Esophagus muscularis mucosa (tissue), 4 donors: ENCODE measurements around the gene FAM110D. TPM values are rescaled to one million over a fixed set of nuclear protein-coding genes. Genes with fewer than 3 reads are reported as not detected.
A peak's percentile ranks its signal among the peaks of the same experiment; 100 is the strongest.

Experiments
- DNase-seq: peaks from one replicate; pipeline ENCODE4 v3.0.0-alpha.2; 2017; ENCODE audit errors: extremely low spot score
- H3K27ac ChIP-seq, 4 donors: fragments of 200-600 bp; sonication (generic); replicated peaks in 1 of 4; 1 replicate in 3 of 4; 2 replicates in 1 of 4; pipeline ENCODE4 v1.5.1; 2016 to 2019; ENCODE audit warnings: mild to moderate bottlenecking in 1 of 4
- H3K27me3 ChIP-seq, 4 donors: fragments of 200-600 bp; sonication (generic); one replicate each; pipeline versions ENCODE4 v1.5.1 to v1.6.0; 2016 to 2019
- H3K36me3 ChIP-seq, 4 donors: fragments of 200-600 bp; sonication (generic); one replicate each; pipeline ENCODE4 v1.5.1; 2016 to 2019
- H3K4me1 ChIP-seq, 4 donors: fragments of 200-600 bp; sonication (generic); one replicate each; pipeline ENCODE4 v1.5.1; 2016 to 2019
- H3K4me3 ChIP-seq, 4 donors: fragments of 200-600 bp; sonication (generic); 1 replicate in 2 of 4; 2 replicates in 2 of 4; pipeline ENCODE4 v1.5.1; 2016 to 2019; ENCODE audit warnings: mild to moderate bottlenecking in 4 of 4, moderate library complexity in 1 of 4
- H3K9me3 ChIP-seq, 4 donors: fragments of 200-600 bp; sonication (generic); 1 replicate in 3 of 4; 2 replicates in 1 of 4; pipeline ENCODE4 v1.5.1; 2016 to 2019
- CTCF ChIP-seq, 3 experiments: fragments of 200-600 bp in 2 of 3; fragments of 450-650 bp in 1 of 3; sonication (generic) in 2 of 3; IDR thresholded peaks; one replicate each; pipeline ENCODE4 v1.5.1; 2017 to 2019; ENCODE audit warnings: antibody characterized with exemption in 3 of 3, mild to moderate bottlenecking in 2 of 3, moderate library complexity in 1 of 3
- EP300 ChIP-seq: sonication (generic); formaldehyde crosslinking; IDR thresholded peaks from one replicate; pipeline ENCODE4 v1.6.1; 2017; ENCODE audit warnings: antibody characterized with exemption
- POLR2A ChIP-seq: fragments of 450-650 bp; IDR thresholded peaks from one replicate; pipeline ENCODE4 v1.6.1; 2017; ENCODE audit warnings: antibody characterized with exemption, moderate library complexity, mild to moderate bottlenecking, low read depth
- POLR2AphosphoS5 ChIP-seq, 2 donors: sonication (generic); formaldehyde crosslinking; IDR thresholded peaks; one replicate each; pipeline ENCODE4 v1.6.1; 2017; ENCODE audit warnings: antibody characterized with exemption in 2 of 2
- WGBS: methylation state at CpG from one replicate; pipeline ENCODE4 v1.1.5; 2018; 5-methylcytosine and 5-hydroxymethylcytosine counted together
- intact Hi-C: fragments of 100-400 bp; cut with DNase I; formaldehyde crosslinking; loops from one replicate; pipeline ENCODE4 v1.15.1; 2023
- total RNA-seq, 4 donors: library from RNA; depleted of rRNA; stranded (reverse); fragments of >200 nt; gene quantifications; one replicate each; pipeline versions ENCODE4 v1.1.0 to v1.2.1, GENCODE V29; 2016

FAM110D gene
- total RNA-seq, 4 donors from 2014 or later: 2.9 to 17.9 (median 11.6) TPM

GRCh38 chr1:26171084-26172072 lies 12.5 kb downstream of the FAM110D start, which contains the start of gene ZNF593OS:
TSS of gene ZNF593OS (minus strand) at chr1:26171832. CDS start at chr1:26171661, 171 bp downstream.
- 92% methylated on average over 32 of the region's 34 CpGs for WGBS
- Histone ChIP-seq H3K4me1 (peaks cover 19 to 28% (median 24%) of the 10 kb centered on the region in 4 donors), H3K27me3 (no peaks in the 10 kb centered on the region), H3K27ac (no peak within 1 kb of the TSS), H3K9me3 (no peaks in the 10 kb centered on the region), H3K36me3 (peaks cover 0 to 12% (median 7%) of the 10 kb centered on the region in 4 donors), H3K4me3 (peak within 1 kb of the TSS; percentile 74 to 97 (median 91))
- TF ChIP-seq POLR2A (no peak), CTCF (IDR thresholded peaks at IDR 0.05) (no peak), POLR2AphosphoS5 (IDR thresholded peaks at IDR 0.05) (no peak), EP300 (no peak)
- DNase-seq: no peak
- intact Hi-C loops: loop anchor here (2.0 to 5.0 kb wide), 2 partner anchors 63 to 151 kb away; partner anchors contain the start of gene CEP85

- no peaks in the 10 kb centered on the region for H3K27me3 ChIP-seq
- no peaks in the 10 kb centered on the region for H3K9me3 ChIP-seq
- H3K36me3 ChIP-seq: peaks cover 0 to 12% (median 7%) of the 10 kb centered on the region in 4 donors
- H3K27ac ChIP-seq: no peak overlapping the region
- WGBS: 91% methylated on average over 8 of the region's 8 CpGs
- H3K4me1 ChIP-seq: peaks cover 10 to 17% (median 13%) of the 10 kb centered on the region in 4 donors
- DNase-seq: no peak
- intact Hi-C loops: no loop called here
- TF ChIP-seq POLR2AphosphoS5 (IDR thresholded peaks at IDR 0.05) (no peak), EP300 (no peak), CTCF (IDR thresholded peaks at IDR 0.05) (no peak), POLR2A (no peak)
- H3K4me3 ChIP-seq: no peak overlapping the region
Observed at GRCh38 chr1:26175346-26175745, 16.5 kb downstream of the FAM110D start.

DNA sequence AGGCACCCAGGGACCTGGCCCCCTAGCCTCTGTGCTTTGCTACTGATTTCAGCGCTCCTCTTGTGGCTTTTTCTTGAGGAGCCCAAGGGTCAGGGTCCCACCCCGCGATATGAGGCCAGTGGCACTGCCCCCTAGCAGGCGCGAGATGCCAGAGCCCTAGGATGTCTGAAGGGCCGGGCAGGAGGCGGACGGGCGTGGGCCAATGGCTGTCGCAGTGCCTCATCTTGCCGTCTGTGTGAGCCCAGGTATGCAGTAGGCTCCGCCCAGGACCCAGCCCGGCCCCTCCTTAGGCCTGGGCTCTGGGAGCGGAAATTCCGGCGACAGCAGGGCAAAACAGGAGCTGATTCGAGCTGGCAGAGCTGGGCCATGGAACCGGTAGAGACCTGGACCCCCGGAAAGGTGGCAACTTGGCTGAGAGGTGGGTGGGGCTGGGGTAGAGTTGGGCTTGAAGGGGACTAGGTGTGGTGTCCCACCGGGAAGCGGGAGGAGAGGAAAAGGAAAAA lies 18.4 kb downstream of the FAM110D start, which contains the start of gene CNKSR1:
CNKSR1 (plus strand) TSS at position 310 of the 503 bp plus-strand sequence; CDS start at position 367, 57 bp downstream.
- no peak for TF ChIP-seq POLR2A
- TF ChIP-seq CTCF (IDR thresholded peaks at IDR 0.05): no peak
- no peak for TF ChIP-seq POLR2AphosphoS5 (IDR thresholded peaks at IDR 0.05)
- TF ChIP-seq EP300: no peak
- H3K4me3 ChIP-seq: no peak within 1 kb of the TSS
- no peaks in the 10 kb centered on the region for H3K9me3 ChIP-seq
- WGBS: 55% methylated on average over 17 of the region's 21 CpGs
- H3K36me3 ChIP-seq: peaks cover 0 to 3% (median 0%) of the 10 kb centered on the region in 4 donors
- no peak within 1 kb of the TSS for H3K27ac ChIP-seq
- intact Hi-C loops: no loop called here
- no peaks in the 10 kb centered on the region for H3K4me1 ChIP-seq
- DNase-seq: no peak
- no peaks in the 10 kb centered on the region for H3K27me3 ChIP-seq

DNA sequence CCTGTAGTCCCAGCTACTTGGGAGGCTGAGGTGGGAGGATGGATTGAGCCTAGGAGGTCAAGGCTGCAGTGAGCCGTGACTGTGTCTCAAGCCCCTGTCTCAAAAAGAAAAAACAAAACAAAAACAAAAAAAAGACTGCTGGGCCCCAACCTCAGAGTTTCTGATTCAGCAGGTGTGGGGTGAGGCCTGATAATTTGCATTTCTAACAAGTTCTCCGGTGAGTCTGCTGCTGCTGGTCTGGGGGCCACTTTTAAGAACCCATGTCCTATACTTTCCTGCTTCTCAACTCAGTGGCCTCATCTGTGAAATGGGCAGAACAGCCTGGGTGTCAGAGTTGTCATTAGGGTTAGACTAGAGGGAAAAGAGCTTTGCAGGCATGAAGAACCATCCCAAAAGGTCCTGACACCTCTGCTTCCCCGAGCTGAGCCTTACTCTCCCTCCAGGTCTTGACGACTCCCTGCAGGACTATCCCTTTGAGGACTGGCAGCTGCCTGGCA lies 21.2 kb downstream of the FAM110D start:
- intact Hi-C loops: no loop called here
- WGBS: 76% methylated on average over 4 of the region's 4 CpGs

More for the DNA sequence above, 21.2 kb downstream of the FAM110D start:
- Histone ChIP-seq H3K36me3 (peaks cover 0 to 3% (median 0%) of the 10 kb centered on the region in 4 donors), H3K27me3 (no peaks in the 10 kb centered on the region), H3K27ac (no peak overlapping the region), H3K4me1 (no peaks in the 10 kb centered on the region), H3K4me3 (no peak overlapping the region), H3K9me3 (no peaks in the 10 kb centered on the region)
- no peak for DNase-seq
- no peak for TF ChIP-seq CTCF (IDR thresholded peaks at IDR 0.05)
- no peak for TF ChIP-seq EP300
